NCI-H1105 treated with DMSO at 0.1 percent for 48 hours (cell line): ENCODE data around the gene TBC1D22A.

Source experiments
- DNase-seq: peaks from one replicate; lab custom pipeline; 2025; lab: John Stamatoyannopoulos, UW

The TBC1D22A gene

DNA sequence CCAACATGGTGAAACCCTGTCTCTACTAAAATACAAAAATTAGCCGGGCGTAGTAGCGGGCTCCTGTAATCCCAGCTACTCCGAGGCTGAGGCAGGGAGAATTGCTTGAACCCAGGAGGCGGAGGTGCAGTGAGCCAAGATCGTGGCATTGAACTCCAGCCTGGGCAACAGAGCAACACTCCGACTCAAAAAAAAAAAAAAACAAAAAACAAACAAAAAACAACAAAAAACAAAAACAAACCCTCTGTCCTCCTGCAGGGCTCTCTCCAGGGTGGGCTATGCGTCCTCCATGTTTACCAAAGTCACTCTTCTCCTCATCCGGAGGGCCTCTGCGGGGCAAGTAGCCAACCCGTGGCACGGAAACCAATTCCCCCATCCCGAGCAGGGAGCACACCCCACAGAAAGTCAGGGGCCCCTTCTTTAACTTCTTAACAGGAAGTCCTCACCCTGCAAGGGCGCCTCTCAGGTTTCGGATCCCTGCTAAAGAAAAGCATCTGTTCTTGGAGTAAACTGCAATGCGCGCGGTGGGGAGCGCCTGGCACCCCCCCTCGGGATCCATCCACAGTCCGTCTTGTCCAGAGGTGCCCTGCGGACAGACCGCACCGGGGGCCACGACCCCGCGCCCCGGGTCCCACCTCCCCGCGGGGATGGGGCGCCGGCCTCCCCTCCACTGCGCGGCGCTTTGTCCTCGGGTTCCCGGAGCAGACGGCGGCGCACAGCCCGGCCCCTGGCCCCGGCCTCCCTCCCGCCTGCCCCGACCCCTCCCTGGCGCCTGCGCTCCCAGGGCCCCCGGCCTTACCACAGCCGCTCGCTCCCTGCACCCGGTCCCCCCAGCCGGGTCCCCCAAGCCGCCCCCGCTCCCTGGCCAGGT is 25.1 kb upstream of the TBC1D22A start:
- DNase-seq, result no peak

DNA sequence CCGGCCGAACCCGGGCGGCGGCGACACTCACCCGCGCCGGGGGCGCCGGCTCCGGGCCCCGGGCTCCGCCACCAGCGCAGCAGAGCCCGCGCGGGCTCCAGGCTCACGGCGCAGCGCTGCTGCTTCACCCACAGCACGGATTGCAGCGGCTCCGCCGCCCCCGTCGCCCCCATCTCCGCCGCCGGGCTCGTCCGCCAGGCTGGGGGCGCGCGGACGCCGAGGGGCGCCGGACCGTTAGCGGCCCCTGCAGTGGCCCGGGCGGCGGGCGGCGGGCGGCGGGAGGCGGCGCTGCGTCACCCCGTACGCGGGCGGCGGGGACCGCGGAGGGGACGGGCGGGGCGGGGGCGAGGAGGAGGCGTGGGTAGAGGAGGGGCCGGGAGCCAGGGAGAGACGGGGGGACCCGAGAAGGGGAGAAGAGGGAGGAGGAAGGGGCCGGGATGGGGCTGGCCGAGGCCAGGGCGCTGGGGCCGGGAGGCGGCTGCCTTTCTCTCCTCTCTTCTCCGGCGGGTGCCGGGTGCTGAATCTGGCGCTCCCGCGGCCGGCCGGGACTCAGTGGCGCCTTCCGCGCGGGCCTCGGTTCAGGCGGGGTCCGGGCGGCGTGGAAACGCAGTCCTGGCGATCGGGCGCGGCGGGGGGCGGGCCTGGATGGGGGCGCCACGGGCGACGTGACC is 24.3 kb upstream of the TBC1D22A start, which contains the start of gene CERK:
Gene CERK (minus strand): TSS at position 277 of the 671 bp plus-strand sequence. CDS start 104 bp downstream, at position 173.
- DNase-seq, result peak; percentile 44

DNA sequence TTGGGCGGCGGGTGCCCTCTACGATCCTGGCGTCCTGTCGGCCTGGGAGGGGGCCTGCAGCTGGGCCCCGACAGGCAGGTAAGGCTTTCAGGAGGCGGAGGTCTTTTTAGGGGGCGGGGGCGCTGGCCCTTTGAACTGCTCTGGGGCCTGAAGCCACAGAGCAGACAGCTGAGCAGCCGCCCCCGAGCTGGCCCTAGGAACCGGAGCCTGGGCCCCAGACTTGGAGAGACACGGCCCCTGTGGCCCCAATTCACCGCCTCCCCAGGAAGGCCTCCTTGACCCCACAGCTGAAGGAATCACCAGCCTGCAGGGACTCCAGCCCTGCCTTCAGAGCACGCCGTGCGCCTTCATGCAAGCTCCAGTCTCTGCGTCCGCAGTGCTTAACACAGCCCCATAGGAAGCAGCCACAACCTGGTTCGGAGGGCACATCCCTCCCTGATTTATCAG is 23.8 kb upstream of the TBC1D22A start:
- DNase-seq, result no peak

DNA sequence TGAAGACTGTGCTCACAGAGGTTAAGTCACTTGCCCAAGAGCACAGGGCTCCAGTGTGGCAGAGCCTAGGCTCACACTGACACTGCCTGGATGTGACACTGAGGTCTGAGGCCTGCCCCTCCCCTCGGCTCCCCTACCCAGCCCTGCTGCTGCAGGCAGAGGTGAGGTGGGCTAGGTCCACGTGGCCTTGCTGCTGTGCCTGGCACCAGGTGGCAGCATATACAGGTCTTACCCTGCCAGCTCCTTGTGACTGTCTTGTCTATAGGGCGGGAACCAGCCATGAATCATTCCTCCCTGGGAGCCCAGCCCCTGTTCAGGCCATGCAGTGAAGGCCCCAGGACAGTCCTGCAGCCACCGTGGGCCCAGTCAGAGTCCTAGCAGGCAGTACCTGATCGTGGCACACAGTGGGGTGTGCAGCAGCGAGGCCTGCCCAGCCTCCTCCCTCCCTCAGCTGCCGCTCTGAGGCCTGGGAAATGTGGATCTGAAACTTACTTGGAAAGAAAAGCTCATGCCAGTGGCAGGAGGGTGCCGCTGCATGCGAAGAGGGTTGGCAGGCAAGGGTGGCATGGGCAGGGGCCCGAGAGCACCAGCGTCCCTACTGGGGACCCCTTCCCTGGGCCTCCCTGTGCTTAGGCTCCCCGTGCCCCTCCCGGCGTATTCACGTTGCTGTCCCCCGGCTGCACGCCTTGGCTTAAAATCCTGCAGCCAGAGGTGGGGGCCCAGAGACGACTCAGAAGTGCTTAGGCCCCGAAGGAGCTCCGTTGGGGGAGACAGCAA is 23.2 kb upstream of the TBC1D22A start:
- peak; percentile 62 for DNase-seq

DNA sequence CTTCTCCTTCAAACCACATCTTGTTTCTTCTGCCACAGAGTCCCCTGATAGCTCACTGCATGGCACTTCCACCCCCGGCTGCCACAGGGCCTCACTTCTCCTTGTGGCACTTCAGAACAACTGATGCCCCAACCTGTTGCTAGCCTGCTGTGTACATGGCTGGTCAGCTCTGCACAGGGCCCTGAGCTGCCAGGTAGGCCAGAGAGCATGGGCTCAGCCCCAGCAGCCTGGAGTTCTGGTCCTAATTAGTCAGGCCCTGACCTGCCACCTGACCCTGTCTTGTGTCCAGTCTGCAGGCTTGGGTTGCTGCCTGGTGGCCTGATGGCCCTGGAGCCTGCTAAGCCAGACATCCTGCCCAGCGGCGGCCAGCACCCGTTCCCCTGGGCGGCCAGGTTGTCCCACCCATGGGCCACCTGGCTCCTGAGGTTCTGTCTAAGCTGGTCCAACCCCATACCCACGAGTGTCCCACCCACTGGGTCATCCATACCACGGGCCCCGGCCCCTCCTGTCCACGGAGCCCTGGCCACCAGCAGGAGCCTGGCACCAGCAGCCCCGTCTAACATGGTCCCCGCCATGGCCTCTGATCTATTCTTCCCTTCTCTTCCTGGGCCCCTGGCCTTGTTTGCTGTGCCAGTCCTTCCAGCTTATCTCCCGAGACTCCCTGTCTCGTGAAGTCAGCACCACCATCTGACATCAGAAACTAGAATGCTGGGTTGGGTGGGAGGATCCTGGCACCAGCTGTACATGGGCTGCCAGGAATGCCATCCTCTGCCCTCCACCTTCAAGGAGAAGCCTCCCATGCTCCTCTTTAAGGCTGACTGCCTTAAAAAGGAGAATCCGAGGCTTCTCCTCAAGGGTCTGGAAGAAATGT is 21.3 kb upstream of the TBC1D22A start:
- DNase-seq, result no peak

DNA sequence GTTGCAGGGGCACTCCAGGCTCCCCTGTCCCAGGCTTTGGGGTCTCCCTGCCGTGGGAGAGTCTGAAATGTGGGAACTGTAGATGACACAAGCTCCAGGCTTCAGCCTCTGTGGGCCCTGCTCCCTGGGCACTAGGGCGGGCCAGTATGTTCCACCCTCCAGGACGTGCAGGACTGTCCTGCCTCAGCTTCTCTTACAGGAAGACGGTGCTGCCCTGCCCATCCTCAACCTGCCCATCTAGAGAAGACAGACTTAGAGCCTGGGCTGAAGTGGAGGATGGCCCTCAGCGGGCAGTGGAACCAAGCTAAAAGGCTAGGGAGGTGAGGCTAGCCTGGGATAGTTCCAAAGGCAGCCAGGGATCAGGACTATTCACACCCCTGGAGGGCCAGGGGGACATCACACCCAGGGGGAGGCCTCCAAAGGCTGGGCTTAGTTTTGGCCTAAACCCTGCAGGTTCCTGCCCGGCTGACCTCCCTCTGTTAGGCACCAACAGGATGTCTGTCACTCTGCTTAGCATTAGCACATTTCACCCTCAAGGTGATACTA is 20.4 kb upstream of the TBC1D22A start:
- no peak for DNase-seq

DNA sequence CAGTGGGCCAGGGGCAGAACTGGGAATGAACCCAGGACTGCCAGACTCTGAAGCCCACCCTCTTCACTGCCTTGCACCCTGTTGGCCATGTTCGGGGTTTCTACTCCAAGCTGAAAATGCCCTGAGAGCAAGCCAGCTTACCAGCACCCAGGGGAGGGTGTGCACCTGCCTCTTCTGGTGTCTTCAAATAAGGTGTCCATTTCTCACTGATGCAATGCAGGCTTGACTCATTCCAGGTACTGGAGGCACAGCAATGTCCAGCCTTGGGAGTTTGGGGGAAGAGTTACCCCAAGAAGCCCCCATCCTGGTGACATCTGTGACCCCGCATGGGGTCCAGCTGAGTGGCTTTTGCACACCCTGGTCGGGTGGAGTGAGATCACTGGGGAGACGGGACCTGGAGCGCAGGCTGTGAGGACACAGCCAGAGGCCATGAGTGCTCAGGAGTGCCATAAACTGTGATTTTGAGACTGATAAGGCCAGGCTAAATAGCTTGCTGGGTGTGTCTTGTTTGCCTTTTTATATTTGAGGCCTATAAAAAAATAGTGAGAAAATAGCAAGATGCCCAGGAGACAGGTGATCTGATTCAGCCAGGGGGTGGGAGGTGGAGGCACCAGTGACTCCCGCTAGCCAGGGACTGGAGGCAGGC is 19.8 kb upstream of the TBC1D22A start:
- no peak for DNase-seq

DNA sequence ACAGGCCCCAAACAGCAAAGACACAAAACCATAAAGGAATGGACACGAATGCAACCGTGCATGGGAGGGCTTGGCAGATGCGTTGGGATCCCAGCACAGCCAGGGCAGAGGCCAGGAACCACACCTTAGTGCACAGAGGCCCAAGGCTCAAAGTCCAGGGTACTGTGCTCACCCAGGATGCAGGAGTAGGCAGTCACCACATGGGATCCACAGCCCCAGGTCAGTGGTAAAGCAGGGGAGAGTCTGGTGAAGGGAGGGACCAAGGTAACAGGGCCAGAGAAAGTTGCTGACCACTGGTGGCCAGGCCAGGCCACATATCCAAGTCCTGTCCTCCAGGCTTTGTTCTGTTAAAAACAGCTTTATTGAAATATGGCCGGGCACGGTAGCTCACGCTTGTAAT is 17.9 kb upstream of the TBC1D22A start:
- no peak for DNase-seq

DNA sequence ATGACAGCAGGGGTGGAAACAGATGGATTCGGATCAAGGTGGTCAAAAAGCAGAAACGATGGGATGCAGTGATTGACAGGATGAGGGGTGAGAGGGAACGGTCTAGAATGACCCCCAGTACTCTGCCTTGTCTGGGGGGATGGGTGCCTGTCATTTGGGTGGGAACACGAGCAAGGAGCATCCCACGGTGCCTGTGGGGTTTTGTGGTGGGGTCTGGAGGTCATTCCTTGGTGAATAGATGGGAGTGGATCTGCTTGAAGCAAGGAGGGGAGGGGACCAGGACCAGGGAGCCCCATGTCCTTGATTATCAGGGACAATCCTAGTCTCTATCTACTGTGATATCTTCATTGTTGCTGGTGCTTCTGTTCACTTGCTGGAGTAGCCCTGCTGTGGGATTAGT is 16.3 kb upstream of the TBC1D22A start:
- no peak for DNase-seq

DNA sequence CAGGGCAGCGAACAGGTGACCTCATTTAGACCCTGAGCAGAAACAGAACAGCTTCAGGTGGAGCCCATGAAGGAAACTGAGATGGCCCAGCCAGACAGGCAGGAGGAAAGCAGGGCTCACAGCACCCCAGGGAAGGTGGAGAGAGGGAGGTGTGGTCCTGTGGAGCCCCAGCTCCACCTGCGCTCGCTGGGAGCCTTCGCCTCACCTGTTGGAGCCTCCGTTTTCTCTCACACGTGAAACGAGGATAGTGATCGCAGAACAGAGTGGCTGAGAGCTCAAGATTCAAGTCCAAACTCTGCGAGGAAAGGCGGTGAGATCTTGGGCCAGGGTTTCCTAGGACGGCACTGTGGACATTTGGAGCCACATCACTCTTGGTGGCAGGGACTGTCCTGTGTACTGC is 15.8 kb upstream of the TBC1D22A start:
- DNase-seq, result no peak

DNA sequence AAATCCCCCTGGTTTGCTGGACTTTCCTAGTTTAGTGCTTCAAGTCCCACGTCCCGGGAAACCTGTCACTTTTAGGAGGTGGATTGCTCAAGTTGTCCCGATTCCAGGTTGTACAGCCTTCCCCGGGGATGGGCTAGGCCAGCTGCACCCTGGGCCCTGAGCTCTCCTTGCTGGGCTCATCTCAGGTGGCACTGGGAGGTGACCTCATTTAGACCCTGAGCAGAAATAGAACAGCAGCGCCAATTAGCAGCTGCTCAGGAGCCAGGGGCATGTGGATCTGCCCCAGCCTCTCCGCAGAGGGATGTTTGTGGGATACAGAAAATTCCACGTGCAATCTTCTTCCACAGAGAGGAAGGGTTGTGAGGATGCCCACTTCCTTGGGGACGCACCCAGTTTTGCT is 14.8 kb upstream of the TBC1D22A start:
- DNase-seq, result no peak

DNA sequence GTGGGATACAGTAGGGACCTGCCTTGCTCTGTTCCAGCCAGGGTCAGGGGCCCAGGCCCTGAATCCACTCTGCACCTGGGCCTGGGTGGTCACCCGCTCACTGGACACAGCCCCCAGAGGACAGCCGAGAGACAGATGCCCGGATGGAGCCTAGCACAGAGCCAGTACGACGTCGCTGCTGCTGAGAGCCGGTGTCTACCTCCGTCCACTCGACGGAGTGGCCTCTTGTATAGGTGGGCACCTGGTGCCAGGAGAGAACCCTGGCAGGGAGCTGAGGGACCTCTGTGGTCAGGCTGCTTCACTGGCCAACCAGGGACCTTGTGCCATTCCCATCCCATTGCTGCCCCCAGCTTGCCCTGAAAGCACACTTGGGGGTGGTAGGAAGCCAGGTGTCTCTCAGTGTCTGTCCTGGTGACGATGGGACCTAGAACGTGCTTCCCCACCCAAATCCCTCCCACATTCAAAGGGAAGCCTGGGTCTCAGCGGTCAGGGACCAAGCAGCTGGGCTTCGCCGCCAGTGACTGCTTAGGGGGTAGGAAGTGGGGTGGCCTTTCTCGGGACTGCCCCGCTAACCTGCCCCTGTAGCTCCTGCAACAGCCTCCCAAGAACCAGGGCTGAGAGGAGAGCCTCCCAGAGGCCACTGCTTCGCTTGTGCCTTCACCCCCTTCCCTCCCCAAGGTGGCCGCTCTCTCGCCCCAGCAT is 14.1 kb upstream of the TBC1D22A start:
- no peak for DNase-seq

DNA sequence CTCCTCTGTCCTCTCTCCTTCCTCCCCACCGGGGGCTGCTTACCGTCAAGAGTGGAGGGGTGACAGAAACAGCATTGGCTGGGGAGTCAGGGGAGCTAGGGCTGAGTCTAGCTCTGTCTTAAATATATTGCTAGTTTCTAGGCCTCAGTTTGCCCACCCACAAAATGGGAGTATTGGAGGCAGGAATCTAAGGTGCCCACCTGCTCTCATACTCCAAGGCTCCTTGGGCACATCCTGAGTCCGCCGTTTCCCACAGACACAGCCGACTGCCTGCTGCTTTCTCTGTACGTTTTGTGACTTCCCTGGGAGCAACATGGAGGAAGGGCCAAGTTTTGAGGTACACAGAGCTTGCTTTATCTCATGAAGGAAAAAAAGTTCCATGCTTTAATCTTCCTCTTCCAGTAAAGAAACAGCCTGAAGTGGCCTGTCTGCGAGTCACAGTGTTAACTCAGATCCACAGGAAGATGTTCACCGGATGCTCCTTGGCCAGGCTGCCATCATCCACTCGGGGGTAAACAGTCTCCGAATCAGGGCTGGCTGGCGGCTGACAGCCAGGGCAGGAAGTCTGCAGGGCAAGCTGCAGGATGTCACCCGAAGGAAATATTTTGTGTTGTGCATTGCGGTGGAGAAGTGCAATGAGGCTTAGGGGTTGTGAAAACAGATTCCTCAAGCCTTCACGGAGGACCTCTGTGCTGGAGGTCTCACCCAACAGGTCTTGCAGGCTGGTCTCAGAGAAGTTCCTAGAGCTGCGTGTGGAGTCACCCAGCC is 13.4 kb upstream of the TBC1D22A start:
- no peak for DNase-seq

DNA sequence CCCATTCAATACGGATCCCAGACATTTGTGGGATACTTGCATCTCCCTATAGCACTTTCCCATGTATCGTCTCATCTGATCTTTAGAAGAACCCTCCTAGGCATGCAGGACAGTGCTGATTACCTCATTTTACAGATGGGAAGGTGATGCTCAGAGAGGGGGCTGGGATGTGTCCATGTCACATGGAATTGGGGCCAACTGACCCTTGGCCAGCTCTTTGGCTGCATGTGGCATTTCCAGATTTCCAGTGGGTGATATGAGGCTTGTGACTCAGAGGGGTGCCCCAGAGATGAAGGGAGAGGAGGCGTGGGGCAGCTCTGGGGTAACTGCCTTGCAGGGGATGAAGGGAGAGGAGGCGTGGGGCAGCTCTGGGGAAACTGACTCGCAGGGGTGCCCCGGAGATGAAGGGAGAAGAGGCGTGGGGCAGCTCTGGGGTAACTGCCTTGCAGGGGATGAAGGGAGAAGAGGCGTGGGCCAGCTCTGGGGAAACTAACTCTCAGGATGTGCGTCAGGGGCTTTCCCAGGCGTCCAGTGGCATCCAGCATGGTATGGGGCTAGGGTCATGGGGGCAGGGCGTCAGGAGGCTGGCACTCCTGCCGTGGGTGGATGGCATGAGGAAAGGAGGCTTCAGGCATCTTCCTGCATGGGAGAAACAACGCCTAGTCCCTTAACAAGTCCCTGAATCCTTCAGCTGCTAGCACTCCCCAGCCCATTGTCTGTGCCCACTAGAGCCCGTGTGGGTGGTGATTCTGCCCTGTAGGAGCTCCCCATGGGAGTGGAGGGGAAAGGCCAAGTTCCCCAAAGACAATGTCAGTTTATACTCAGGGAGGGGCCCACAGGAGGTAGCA is 12.5 kb upstream of the TBC1D22A start:
- DNase-seq, result no peak

DNA sequence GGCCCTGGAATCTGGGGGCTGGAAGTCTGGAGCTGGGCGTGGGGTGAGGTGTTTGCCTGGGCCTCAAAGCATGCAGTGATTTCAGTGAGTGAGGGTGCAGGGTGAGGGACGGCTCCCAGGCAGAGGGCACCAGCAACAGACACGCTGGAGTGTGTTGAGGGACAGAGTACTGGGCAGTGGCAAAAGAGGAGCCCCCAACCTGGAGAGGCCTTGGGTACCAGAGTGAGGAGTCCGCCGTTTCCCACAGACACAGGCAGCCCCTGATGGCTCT is 12.0 kb upstream of the TBC1D22A start:
- no peak for DNase-seq

DNA sequence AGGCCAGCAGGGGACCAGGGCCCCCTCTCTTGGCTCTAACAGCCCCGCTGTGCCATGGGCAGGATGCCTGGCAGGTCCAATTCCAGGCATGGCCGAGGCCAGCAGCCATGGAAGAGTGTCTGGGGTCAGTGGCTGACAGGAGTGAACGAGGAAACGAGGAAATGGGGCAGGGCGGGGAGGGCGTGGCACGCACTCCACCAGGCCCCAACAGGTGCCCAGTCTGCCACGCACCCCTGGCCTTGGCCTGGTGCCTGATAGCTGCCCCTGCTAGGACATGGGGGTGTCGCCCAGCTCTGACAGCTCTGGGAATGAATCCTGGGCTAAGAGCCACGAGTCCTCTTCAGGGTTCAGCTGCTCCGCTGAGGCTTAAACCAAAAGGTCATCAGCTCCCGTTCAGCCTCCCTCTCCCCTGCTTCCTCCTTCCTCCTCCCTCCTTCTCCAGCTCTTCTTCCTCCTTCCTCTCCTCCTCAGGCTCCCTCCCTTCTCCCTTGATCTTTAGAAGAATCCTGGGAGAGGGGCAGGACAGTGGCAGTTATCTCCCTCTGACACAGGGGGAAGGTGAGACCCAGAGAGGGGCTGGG is 11.5 kb upstream of the TBC1D22A start:
- peak; percentile 29 for DNase-seq

DNA sequence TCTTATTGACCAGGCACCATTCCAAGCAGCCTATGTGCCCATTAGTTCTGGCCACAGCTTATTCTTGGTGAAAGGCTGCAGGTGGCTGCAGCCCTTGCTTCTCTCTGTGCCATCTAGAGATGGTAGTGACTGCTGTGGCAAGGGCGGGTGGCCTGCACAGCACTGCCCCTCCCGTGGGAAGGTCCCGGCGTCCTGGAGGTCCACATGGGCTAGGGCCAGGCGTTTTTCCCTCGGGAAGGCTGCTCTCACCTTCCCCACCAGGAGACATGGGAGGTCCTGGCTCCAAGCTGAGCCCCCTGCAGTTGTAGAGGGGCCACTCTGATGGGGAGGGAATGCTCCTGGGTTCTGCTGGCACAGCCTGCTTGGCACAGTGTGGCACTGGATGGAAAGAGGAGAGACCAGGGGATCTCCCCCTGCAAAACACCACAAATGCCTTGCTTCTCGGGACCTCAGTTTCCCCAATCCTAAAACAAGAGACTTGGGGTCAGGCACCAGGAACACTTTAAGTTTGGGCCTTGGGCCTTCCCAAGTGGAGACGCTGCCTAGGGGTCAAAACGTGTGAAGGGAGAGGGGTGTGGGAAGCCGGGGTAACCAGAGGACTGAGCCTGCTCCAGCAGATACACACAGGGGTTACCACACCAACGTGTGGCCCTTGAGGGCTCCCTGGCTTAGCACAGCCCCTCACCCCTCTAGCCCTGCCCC is 10.0 kb upstream of the TBC1D22A start:
- DNase-seq, result no peak

DNA sequence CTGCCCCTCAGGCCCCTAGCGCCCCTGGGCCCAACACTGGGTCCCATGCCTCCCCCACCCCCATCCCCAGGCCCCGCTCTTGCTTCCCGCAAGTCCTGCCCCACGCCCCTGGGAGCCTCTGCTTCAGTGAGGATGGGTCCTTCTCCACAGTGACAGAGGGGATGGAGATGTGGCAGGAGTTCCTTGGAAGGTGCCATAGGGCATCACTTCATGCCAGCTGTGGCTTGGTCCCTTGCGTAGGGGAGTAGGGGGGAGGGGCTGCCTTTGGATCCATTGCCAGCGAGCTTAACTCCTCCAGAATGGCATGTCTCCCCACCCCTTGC is 9.5 kb upstream of the TBC1D22A start:
- no peak for DNase-seq
